GM21526 (cell line): ENCODE data around the gene DAB1.

Experiments
- ATAC-seq: cut with Tn5 transposase; IDR thresholded peaks from one replicate; pipeline ENCODE4 v1.9.1; 2021; ENCODE audit warnings: moderate library complexity; ENCODE audit not compliant: unreplicated experiment, low FRiP score

The DAB1 gene

DNA sequence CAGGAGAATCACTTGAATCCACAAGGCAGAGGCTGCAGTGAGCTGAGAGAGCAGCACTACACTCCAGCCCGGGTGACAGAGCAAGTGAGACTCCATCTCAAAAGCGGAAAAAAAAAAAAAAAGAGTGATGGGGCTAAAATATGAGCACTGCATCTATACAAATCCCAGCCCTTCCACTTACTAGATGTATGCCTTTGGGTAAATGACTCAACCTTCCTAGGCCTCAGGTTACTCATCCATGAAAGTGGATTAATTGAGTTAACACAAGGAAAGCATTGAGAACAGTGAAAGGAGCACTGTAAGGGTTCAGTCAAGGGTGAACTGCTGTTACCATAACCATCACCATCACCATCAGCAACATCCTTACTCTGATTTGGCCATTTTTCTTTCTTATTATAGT is 231.6 kb downstream of the DAB1 start:
- no peak for ATAC-seq

DNA sequence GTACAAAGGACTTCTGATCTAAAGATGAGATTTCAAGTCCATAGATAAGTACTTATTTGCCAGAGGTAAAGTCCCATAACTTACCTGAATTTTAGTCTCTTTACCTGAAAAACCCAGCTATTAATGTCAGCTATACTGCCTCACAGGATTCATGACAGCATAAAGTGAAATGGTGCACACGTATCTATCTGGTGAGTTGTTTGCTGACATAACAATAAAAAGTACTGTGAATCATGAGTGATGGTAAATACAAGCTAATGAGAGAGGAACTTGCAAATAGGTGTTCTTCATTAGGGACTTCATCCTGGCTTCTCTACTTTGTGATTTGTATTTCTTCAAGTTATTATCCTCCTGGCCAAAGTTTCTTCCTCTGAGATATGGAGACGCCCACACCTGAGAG is 233.0 kb downstream of the DAB1 start:
- ATAC-seq = no peak

DNA sequence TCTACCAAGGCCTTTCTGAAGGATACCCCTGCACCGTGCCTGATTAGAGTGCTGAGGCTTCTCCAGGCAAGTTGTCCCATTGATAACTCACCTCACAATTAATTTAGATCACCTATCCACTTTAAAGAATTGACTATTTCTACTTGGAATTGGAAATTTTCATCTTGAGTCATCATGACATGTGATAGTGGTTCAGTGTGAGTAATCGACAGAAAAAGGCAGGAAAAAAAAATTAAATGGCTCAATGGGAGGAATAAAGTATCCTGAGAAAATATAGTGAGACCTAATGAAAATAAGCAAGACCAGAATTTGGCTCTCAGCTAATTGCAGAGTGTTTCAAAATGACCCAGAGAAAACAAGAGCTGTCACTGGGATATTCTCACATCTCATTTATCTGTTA is 235.7 kb downstream of the DAB1 start:
- no peak for ATAC-seq

DNA sequence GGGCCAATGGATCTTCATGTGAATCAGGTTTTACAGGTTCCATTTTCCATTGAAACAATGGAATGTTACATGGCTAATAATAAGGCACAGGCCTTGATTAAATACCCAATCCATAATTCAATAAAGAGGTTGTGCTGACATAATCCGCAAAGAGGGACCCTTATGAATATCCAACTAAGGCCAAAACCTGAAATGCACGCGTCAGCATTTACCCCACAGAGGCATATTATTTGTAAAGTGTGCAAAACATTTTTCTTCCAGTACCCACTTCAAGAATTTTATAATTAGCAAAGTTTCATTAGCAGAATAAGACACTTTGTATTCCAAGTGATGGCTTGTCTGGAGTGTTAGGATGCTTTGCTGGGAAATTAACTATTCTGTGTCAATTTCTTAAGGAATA is 237.4 kb downstream of the DAB1 start:
- no peak for ATAC-seq

DNA sequence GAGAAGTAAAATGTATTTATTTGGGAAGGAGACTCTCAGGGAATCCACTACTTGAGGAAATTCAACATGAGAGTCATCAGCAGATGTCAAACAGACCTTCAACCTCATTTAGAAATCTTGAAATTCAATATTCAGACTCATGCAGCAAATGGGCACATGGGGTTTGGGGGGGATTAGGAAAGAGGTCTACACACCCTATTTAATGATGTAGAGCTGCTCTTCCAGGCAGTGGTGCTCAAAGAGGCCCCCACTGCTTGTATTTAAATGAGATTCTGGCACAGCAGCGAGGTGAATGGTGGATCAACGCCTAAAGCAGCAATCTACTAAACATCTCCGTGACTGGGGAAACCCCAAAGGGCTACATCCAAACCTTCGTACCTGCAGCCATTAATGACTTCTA is 244.9 kb downstream of the DAB1 start:
- no peak for ATAC-seq

DNA sequence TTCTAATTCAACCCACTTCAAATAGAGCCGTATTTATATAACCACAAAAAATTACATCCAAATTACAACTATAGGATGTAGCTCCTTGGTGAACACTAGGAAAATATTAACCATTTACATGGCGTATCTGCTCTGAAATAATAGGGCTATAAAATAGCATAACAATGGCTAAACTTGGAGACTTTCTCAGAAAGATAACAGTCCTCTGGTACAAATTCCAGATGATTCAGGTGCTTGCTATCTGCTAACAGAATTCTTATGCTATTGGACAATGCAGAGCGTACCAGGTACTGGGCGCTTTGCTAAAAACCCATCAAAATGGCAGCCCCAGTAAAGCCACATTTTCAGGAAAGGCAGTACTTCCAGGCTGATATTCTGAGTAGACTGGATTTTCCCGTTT is 248.4 kb downstream of the DAB1 start:
- ATAC-seq = no peak

DNA sequence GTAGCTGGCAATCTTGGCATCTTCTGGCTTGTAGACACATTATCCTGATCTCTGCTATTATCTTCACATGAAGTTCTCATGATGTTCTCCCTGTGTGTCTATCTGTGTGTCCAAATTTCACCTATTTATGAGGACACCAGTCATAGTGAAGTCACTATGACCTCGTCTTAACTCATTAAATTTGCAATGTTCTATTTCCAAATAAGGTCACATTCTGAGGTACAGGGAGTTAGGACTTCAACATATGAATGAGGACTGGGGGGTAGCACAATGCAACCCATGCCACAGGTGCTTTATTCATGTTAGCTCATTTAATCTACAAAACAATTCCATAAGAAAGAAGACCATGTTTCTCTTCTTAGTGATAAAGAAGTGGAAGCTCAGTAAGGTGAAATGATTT is 251.8 kb downstream of the DAB1 start:
- ATAC-seq = no peak

DNA sequence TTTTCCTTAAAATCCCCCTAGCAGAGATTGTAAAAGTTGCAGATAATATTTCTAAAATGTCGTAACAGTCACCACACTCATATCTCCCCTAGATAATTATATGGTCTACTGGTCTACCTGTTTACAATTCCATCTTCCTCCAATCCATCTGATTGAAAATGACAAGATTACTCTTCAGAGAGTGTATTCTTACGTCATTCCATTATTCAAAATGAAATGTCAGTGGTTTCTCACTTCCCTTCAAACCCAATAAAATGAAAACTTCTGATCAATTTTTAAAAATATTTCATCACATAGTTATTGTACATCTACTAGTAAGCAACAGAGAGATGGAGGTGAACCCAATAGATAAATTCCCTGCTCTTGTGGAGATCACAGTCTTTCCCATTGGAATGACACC is 255.9 kb downstream of the DAB1 start:
- no peak for ATAC-seq

DNA sequence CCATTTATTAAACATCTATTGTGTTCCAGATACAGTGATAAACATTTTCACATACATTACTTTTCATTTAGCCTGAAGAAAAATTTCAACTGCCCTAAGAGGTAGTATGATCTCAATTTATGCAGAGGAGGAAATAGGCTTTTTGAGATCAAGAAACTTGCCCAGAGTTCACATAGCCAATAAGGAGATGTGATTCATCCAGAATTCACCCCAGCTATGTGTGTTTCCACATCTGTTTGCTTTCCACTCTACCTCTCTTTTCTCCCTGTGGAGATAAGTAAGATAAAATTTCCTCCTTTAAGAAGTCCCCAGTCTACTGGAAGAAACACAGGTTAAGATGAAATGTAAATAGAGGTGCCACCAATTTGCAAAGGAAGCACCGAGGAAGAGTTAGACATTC is 258.3 kb downstream of the DAB1 start:
- ATAC-seq = no peak

DNA sequence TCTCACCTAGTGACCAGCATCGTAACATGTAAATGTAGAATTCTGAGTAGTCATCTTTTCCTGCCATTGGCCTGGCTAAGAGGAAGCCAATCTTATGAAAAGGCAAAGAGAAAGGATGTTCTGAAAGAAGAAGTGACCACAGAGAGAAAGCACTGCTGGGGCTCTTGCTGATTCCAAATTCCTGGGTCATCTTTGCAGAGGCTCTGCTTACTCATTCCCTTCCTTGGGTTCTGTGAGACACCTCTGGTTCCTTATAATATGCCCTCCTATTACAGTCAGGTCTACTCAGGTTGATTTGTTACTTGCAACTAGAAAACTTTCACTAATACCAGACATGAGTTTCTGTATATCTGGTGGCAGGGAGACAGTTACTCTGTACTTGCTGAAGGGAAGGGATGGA is 259.3 kb downstream of the DAB1 start:
- no peak for ATAC-seq

DNA sequence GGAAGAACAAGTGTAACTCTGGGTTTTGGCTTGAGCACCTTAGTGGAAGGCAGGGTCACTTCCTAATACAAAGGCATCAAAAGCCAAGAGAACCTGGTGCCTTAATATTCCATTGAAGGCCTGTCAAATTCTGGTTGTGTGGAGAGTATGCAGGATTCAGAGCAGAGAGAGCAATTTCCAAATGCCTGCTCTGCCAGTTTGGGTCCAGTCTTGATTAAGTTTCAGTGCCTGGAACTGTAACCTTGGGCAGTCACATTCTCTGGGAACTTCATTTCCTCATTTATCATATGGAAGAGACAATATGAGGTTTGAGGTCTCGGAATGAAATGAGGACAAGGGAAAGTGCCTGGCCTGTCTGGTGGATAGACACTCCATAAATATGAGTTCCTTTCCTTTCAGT is 260.1 kb downstream of the DAB1 start:
- ATAC-seq = no peak

DNA sequence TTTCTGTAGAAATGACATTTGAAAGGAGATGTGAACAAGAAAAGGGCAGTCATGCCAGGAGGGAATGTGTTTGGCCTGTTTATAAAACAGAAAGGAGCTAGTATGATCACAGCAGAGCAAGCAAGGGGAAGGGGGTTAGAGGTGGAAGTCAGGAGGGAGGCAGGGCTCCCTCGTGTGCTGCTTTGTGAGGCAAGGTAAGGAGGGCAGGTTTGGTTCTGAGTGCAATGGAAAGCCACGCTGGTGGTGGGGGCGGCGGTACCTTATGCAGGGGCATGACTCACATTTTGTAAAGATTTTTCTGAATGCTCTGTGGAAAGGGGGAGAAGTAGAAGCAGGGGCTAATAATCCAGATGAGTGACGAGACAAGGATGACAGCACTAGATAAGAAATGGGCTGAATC is 260.5 kb downstream of the DAB1 start:
- no peak for ATAC-seq

DNA sequence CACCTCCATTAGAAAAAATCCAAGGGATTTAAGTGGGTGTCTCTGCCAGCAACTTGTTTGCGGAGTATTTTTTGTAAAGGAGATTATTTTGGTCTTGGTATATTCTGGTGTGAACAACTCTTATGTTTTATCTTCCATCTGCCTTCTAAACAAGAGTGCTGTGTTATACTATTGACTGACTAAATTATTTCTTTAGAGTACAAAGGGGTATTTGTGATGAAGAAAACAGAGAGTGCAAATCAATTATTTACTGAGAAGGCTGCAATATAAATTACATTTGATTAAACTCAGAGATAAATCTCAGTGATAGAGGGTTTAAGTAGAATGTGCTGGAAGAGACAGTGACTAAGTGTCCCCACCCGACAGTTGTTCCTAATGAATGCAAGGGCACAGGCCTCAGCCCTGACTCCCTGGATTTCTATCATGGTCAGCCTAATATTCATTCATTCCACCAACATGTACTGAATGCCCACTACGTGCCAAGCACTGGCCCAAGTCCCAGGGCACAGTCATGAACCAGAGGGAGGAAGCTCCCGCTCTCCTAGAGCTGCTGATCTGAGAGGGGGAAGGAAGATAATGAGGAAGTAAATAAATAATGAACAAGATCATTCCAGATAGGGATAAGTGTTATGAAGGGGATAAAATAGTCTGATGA is 261.1 kb downstream of the DAB1 start:
- no peak for ATAC-seq

DNA sequence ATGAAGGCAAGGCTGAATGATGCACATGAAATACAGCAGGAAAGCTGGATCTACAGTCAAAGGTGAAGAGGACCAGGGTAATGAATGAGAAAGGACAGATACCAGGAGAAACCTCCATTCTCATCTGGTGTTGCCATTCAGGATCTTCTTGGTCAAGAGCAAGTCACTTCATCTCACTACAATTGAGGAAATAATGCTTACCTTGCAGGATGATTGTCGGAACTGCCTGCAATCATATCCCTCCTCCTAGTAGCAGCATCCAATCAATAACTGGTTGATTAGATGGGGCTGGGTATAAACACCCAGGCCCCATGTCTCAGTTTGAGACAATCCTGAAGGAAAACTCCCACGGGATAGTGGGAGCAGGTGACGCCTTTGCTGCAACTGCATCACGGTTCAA is 263.3 kb downstream of the DAB1 start:
- no peak for ATAC-seq

DNA sequence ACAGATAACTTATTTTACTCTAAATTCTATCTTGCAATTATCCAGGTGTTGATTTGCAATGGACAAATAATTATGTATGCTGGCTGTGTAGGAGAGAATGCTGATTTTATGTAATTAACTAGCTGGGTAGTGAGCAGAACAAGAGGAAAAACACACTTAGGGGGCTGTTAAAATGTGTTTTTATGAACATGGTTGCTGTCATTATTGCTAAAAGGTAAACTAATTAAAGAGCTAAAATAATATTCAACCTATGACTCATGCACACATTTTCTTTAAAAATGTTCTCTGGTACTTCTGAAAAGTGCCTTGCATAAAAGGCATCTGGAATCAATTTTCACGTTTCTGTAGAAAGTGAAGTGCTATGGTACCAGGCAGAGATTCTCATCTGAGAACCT is 265.3 kb downstream of the DAB1 start:
- ATAC-seq = no peak

DNA sequence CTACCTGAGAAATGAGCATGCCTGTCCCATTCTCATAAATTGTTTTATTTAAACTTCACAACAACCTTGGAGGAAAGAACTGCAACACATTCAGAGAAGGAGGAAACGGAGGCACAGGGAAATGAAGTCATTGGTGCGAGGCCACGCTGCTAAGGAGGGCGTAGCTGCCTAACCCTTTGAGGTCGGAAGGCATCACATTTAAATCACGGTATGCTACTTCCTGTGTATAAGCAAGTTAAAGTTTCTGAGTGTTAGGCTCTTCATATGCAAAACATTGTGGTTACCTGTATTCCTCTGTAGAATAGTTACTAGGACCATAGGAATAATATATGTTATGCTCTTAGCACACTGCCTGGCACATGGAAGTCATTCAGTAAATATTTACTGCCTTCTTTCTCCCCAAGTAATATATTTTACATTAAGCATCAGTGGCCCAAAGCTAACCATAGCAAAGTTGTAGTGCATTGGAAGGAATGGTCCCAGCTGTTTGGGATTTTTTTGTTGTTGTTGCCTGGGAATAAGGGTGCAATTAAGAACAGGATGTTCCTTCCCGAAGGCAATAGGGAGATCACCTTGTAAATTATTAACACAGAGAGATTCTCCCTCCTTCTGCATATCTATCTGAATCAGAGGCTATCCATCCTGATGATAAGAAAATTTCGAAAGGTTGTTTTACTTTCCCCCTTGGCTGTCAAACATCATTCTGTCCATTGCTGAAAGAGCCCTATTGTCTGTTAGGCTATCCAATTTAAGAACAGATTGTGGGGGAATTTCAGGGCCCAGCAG is 265.8 kb downstream of the DAB1 start:
- ATAC-seq = peak; percentile 79

DNA sequence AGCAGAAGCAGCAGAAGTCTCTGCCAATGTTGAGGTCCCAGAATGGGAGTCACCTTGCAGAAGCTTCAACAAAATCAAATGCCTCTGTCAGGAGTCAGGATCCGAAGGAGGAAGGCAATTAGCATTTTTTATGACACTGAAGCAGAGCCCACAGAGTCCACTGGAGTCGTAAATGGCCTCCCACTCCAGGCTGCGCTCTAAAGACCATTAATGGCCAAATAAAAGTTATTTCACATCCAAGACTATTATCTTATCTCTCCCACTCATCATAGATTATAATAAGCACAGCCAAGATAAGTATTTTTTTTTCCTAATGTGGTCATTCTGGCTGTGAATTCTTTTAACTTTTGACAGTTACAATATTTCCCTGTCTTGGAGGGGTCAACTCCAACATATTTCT is 267.0 kb downstream of the DAB1 start:
- ATAC-seq = no peak

DNA sequence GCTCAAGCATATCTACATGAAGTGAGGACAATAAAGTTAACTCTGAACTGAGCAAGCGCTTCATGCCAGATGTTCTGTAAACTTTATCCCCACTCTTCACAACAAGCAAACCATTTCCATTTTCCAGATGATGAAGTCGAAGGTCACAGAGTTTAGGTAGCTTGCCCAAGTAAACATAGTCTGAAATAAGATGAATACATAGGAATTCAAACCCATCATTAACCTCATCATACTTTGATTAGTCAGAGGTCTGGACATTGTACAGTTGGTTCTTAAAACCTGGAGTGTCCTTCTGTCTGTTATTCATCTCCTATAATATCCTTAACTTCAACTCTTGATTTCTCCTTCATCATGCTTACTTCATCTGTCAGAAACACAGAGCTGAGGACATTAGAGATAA is 277.8 kb downstream of the DAB1 start:
- ATAC-seq = no peak

DNA sequence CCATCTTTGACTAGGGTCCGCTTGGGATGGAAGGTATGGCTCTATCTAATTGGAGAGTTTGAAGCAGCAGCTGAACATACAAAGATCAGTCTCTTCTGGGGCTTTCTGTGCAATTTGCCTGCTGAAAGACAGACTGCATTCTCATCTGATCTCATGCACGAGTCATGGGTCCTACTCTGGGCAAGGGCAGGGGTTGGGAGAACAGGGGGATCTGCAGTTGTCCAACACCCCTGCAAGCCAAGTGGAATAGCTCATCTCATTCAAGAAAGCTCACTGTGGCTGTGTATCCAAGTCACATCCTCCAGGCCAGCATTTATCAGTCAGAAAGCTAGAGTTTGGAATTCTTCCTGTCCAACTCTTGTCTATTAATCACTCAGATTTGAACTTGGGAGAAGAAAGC is 280.9 kb downstream of the DAB1 start:
- no peak for ATAC-seq

DNA sequence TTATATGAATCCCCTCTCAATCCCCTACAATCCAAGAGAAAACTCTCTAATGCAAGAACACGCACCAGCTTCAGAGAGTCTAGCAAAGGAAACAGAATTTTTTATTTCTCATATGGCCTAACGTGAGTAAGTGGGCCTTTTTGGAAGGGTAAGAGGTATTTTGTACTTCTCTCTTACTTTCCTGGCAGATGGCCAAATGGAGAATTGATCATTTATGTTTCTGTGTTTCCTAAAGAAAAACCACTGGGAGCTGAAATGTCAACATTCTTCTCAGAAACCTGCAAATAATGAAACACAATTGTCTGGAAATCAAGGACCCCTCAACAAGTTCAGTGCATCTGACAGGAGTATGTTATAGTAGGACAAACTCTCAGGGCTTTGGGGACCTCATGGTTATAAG is 281.7 kb downstream of the DAB1 start:
- ATAC-seq = no peak

DNA sequence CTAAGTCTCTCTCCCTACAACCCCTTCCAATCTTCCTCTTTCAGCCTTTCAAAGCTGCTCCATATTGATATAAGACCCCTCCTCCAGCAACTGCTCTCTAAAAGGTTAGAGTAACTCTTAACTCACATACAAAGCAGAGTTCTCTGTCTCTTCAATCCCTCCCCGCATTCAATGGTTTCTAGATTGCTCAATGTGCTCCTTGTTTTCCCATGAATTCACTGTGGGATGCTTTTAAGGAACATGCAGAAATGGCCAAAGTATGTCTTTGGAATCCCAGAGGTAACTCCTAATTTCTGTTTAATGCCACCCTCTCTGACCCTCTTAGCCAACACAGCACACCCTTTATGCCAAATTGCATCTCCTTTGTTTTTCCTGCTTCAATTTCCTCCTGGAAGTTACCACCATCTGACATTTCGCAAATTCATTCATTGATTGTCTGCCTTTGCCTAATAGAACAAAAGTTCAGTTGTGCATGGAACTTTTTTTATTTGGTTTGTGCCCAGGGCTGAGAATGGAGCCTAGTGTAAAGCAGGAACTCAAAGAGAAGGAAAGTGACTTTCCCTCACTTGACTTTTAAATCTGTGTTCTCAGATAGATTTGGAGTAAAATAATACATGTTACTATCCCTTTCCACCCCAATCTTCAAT is 285.3 kb downstream of the DAB1 start:
- no peak for ATAC-seq

DNA sequence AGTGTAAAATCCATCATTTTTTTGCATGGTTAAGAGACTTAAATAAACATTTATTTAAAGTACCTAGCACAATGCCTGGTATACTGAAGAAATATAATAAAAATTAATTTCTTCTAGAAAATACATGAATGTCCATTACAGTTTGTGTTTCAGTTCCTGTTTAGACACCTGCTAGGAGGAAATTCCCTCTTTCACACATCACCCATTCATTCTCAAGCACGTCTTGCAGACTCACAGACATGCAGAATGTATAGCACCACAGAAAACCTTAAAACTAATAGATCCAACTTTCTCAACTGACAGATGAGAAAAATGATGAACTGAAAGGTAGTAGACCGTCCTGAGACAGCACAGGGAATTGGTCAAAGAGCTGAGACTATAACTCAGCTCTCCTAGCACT is 285.9 kb downstream of the DAB1 start:
- peak; percentile 81 for ATAC-seq
